Measurements from ENCODE around the gene COG6.

DNA sequence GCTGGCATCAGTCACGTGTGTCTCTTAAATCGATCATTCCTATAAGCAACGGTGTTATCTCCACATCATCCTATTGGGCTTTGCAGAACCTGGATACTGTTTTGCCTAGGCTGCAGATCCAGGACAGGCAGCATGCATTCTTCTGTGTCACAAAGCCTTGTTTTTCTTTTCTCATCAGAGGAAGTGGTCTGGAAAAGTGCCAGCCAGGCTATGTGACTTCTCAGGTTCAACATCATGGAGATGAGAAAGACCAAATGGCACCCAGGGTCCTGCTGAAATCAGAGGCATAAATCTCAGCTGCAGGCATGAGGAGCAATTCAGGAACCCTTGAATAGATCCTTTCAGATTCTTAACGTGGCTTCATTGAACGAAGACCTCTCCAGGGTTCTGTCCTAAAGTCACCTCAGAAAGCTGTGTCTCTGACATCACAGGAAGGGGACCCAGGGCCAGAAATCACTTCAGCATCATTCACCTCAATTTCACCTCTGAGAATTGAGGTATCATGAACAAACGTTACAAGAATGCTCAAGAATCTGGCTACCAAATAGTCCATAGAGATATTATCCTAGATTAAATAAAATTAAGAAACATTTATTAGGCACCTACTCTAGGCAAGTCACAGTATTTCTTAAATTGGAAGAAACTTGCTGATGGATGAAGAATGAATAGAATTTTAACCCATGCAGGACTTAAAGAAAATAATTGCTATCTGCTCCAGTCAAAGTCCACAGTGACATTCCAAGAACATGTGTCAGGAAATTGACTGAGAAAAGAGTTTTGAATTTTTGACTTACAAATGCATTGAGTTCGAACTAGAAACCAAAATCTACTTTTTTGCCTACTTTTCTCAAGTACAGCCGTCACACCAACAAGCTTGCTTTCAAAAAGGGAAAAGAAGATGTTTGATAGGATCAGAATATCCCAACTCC is 124.1 kb downstream of the COG6 start:
- TF ChIP-seq, protein P1, sequence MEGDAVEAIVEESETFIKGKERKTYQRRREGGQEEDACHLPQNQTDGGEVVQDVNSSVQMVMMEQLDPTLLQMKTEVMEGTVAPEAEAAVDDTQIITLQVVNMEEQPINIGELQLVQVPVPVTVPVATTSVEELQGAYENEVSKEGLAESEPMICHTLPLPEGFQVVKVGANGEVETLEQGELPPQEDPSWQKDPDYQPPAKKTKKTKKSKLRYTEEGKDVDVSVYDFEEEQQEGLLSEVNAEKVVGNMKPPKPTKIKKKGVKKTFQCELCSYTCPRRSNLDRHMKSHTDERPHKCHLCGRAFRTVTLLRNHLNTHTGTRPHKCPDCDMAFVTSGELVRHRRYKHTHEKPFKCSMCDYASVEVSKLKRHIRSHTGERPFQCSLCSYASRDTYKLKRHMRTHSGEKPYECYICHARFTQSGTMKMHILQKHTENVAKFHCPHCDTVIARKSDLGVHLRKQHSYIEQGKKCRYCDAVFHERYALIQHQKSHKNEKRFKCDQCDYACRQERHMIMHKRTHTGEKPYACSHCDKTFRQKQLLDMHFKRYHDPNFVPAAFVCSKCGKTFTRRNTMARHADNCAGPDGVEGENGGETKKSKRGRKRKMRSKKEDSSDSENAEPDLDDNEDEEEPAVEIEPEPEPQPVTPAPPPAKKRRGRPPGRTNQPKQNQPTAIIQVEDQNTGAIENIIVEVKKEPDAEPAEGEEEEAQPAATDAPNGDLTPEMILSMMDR (IDR thresholded peaks at IDR 0.05; ENCODE audit: insufficient read depth, low read depth, low read length): no peak
- no peak for TF ChIP-seq EZH2 (IDR thresholded peaks at IDR 0.05; ENCODE audit: insufficient read depth, low read length)

Data from astrocyte (in vitro differentiated cells and primary cell).